HG02973 (cell line): ENCODE results near the gene SMIM36.
"Not testable (repeated sequence)": the region's sequence is repeated elsewhere in the genome, so short reads cannot be mapped to it uniquely, and the experiment has no call there.

Source experiments
- ATAC-seq: cut with Tn5 transposase; IDR thresholded peaks from one replicate; pipeline ENCODE4 v1.9.1; 2021; ENCODE audit warnings: moderate library complexity; ENCODE audit not compliant: unreplicated experiment

Gene SMIM36

DNA sequence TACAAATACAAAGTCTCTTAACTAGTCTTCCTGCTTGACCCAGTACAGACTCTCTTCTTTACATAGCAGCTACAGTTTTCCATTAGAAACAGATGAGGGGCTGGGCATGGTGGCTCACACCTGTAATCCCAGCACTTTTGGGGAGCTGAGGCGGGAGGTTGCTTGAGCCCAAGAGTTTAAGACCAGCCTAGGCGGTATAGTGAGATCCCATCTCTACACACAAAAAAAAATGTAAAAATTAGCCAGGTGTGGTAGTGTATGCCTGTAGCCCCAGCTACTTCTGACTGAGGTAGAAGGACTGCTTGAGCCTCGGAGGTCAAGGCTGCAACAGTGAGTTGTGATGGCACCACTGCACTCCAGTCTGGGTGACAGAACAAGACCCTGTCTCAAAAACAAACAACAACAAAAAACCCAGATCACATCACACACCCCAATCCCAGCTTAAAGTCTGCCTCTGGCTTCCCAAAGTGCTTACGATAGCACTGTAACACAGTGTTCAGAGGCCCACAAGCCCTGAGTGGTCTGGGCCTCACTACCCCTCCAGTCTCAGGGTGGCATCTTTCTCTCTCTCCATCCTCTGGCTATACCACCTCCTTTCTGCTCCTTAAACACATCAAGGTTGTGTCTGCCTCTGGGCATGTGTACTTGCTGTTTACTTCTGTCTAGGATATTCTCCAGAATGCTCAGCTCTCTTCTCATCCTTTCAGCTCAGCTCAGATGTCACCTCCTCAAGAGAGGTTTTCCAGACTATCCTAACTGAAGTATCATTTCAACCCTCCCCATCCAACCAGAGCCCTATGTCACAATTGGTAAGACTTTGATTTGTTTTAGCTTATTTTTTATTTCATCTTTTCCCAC, 93.6 kb downstream of the SMIM36 start:
- no peak for ATAC-seq

DNA sequence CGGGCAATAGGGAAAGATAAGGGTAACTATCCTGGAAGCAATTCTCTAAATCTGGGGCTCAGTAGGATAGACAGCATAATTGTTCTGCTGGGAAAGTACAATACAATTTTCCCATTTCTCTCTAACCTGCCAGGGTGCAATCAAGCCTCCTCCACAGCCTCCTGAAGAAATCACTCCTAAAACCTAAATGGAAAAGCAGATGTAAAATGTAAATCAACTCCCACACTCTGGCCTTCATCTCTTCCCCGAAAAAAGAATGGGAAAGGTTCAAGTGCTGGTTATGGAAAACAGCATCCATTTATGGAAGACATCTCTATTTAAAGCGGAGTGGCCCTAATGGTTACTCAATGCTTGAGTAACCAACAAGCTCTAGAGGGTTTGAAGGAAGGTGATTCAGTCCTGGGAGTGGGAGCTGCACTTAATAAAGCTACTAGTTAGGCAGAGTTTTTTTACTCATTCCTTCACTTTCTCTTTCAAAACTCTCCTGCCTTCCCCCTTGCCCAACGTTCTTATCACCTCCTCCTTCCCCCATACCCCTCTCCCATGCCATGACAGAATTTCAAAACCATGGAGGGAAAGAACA, 94.7 kb downstream of the SMIM36 start:
- no peak for ATAC-seq

DNA sequence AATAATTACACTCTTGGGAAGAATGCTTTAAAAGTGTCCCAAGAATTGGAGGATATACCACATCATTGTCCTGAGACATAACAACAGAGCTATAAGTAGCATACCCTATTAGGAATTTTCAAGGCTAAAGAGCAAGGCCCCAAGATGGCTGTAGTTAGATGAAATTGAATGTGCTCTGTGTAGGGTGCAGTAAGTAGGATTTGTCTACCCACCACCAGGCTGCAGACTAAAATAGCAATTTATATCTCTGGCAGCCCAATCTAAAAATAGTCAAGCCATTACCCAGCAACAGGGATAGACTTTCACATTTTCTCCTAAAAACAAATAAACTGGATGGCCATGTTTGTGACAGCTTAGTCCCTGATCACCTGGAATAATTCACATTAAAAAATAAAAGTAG, 95.3 kb downstream of the SMIM36 start:
- ATAC-seq = no peak

DNA sequence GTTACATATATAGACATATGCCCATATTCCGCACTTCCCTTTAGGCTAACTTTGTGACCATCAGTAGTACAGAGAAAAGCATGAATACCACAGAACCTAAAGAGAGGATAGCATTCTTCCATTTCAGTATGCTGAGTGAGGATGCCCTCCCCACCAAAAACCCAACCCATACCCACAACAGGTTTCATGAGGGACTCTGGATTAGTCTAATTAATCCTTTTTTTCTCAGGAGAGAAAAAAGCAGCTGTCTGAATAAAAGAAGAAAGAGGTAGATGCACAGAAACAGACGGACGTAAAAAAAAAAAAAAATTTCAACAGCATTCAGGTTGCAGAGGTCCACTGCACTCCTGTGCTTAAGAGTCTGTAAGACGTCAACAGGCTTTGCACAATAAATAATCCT, 96.3 kb downstream of the SMIM36 start:
- no peak for ATAC-seq

DNA sequence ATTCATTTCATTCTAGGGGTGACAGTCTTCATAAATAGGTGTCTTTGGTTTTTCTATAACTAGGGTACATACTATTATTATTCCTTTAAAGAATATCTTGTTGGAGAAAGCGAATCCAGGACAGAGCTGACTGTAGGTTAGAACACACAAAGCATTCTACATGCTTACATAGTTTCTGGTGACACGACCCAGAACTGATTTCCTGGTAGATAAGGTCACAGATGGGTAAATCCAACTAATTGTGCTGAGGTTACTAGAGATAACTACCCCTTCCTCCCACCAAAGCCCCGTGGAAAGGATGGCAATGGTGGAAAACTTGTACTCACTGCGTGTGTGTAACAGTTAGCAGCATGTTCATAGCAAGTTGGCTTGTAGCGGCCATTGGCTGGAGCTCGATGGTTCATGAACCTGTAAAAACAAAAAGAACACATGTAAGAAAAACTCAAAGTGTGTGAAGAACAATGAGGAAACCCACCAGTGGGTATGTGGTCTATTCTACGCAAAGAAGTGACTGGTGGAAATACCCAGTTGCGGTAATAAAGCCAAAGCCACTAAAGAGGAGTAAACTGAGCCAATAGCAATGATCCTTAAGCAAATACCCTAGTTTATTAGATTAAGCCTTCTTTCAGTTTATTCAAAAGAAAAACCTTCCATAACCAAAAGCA, 97.3 kb downstream of the SMIM36 start:
- ATAC-seq = no peak

DNA sequence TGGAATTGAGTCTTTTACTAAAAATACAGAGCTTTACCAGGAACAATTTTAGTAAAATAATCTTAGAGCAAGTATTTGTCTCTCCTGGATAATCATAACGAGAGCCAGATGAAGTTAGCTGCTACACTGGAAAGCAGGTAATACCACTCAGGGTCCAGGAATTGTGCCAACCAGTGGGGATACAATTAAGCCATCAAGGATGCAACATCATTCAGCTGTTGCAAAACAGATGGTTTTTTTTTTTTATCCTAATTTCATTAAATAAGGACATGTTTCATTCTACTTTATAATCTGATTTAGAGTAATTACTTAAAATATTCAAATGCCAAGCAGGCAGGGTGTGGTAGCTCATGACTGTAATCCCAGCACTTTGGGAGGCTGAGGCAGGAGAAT, 99.8 kb downstream of the SMIM36 start:
- no peak for ATAC-seq

DNA sequence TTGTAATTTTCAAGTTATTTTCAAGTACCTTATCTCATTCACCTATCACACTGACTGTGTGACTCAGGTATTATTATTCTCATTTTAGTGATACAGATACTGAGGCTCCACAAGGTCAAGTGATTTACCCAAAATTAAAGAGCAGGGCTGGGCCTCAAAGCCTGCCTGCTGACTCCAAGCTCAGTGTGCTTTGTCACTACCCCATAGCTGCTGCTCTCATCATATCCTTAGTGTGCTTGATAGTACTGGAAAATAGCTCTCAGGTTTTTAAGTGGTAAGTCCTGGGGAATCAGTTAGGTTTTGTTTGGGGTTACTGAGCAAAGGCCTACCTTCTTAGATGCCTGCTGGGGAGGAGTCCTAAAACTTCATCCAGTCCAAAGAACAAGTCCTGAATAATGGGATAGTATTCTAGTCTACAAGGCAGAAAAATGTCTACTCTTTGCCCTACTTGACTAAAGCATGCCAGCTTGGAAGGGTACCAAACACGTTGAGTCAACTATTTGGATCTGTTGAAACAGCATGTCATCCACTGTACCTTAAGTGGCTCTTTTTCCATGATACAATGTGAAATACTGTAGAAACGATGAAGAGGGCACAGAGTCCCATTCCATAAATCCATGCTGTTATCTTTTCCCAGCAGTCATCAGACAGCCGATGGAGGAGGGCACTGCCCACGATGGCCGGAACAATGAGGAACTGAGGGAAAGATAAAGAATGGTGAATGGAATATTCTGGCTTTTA, 100.4 kb downstream of the SMIM36 start:
- no peak for ATAC-seq

DNA sequence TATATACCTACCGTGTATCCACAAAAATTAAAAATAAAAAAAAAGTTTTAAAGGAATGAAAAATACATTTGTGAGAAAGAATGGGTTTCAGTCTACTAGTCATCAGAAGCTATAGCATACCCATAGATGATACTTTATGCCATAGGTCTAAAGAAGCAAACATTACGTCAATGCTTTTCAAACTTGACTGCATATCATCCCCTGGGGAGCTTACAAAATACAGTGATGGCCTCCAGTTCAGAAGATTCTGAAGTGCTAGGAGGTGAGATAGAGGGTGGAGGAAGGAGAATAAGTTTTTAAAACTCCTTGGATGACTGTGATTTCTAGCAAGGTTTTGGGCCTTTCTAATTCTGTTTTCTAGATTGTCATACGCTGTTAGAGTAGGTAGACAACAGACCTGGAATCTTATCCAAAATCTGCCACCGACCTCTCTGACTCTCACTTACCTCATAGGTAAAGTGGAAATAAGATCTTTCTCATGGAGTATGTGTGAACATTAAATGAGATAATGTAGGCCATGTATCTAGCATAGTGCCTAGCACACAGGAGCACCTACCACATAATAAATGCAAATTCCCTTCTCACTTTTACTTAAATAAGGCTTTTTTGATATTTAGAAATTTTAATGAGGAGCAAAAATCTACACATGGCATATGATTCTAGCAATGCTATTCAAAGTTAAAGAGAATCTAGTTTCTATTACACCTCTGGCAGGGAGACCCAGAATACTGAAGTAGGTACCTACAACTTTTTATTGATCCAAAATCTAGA, 102.0 kb downstream of the SMIM36 start:
- ATAC-seq = no peak

DNA sequence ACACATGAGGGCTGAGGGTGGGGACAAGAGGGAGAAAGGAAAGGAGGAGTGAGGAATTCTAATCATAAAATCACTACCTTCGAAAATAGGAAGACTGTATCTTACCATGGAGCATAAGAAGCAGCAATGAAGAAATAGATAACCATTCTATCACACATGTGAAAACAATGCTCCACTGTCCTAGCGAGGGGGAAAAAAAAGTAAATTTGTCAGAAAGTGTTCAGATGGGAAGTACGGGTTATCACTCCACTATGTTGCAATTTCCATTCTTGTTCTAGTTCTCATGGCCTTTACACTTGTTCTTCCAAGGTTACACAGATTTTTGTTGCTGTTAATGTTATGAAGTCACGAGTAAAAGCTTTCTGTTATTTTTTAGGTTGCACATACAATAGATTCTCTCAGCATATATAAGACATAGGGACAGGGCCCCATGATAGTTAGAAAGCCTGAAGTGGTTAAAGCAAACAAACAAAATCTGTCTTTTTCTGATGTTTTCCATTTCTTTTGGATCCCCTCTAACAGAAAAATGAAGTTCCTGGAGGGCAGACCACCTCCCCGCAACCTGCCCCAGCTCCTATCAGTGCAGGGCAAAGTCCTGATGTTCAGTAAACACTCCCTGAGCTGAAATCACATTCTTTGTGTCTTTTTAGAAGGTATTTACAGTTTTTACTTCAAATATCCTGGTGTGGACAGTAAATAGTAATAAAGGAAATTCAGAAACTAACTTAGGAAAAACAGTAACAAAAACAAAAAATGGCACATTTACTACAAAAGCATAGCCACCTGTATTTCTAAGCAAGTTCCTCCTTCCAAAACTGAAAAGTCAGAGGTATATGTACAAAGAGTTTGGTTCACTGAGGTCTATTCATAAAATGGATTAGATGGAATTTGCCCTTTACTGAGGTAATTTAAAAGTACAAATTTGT, 103.3 kb downstream of the SMIM36 start:
- no peak for ATAC-seq

DNA sequence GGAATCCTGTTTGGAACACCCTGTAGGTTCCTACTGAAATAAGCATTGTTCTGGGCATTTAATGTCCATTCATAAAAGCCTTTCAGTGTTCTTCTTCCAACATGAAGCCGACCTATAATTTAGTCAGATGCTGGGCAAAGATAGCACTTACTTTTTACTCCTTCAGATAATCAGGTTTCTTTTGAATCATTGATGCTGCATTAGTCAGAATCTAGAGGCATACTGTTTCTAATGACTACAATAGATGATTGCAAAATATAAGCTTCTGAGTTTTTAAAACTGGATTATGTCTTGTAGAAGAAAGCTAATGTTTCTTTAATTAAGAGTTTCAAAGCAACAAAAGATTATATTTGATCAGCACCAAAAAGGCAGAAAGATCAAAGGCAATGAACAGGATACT, 105.7 kb downstream of the SMIM36 start:
- no peak for ATAC-seq

DNA sequence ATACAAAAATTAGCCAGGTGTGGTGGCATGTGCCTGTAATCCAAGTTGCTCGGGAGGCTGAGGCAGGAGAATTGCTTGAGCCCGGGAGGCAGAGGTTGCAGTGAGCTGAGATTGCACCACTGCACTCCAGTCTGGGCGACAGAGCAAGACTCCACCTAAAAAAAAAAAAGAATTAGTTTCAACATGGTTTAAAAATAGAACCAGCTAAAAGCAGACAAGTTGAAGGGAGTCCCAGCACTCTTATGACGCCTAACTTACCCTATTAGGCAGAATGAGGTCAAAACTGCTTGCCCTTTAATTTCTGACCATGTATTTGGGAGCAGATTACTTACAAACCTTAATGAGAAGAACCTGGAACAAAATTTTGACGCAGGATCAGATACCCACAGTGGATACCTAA, 107.1 kb downstream of the SMIM36 start:
- not testable (repeated sequence) for ATAC-seq

DNA sequence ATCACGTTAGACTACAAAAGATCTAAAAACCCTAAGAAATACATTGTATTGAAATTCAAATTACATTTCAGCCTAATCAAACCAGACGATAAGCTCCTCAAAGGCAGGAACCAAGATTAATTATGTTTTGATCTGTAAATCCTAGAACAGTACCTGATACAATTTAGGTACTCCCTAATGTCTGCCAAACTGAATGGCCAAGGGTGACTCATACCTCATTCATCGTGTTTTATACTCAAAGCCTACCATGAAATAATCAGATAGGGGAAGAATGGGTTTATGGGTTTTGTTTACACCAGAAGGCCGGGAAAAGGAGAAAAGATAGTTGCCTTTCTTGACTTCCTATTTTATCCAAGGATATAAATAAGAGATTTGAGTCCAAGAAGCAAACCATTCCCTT, 108.9 kb downstream of the SMIM36 start:
- ATAC-seq = no peak
